Trophoblast cell (in vitro differentiated cells and primary cell): ENCODE results near the gene CSNK2B.
A peak's percentile ranks its signal among the peaks of the same experiment; 100 is the strongest.

Experiments
- DNase-seq, 2 donors: peaks; one replicate each; pipeline ENCODE4 v3.0.0-alpha.2; 2016
- H2AFZ ChIP-seq: 2 replicates; pipeline ENCODE4 v1.6.1; 2013; ENCODE audit warnings: low read length, moderate library complexity, mild to moderate bottlenecking; ENCODE audit not compliant: insufficient read depth, poor library complexity
- H2AK5ac ChIP-seq: 2 replicates; pipeline ENCODE4 v1.6.1; 2013; ENCODE audit warnings: mild to moderate bottlenecking, low read length
- H2BK120ac ChIP-seq: 2 replicates; pipeline ENCODE4 v1.6.1; 2013; ENCODE audit warnings: low read length, mild to moderate bottlenecking, moderate library complexity; ENCODE audit not compliant: insufficient read depth, poor library complexity
- H2BK12ac ChIP-seq: 2 replicates; pipeline ENCODE4 v1.6.1; 2013; ENCODE audit warnings: mild to moderate bottlenecking, low read length, moderate library complexity
- H2BK5ac ChIP-seq: 2 replicates; pipeline ENCODE4 v1.6.1; 2013; ENCODE audit warnings: low read length, low read depth, moderate library complexity, mild to moderate bottlenecking; ENCODE audit not compliant: poor library complexity
- H3K14ac ChIP-seq: 2 replicates; pipeline ENCODE4 v1.6.1; 2013; ENCODE audit warnings: mild to moderate bottlenecking, low read length
- H3K18ac ChIP-seq: 2 replicates; pipeline ENCODE4 v1.6.1; 2013; ENCODE audit warnings: mild to moderate bottlenecking, low read length
- H3K23ac ChIP-seq: 2 replicates; pipeline ENCODE4 v1.6.1; 2013; ENCODE audit warnings: low read length
- H3K27ac ChIP-seq: 2 replicates; pipeline ENCODE4 v1.5.1; 2013; ENCODE audit warnings: low read depth, mild to moderate bottlenecking, inconsistent platforms, low read length, moderate library complexity
- H3K27me3 ChIP-seq: 2 replicates; pipeline ENCODE4 v1.6.1; 2013; ENCODE audit warnings: inconsistent platforms, mild to moderate bottlenecking, low read length, moderate library complexity; ENCODE audit not compliant: insufficient read depth
- H3K36me3 ChIP-seq, 2 experiments: 1 replicate in 1 of 2; 2 replicates in 1 of 2; pipeline ENCODE4 v1.6.1; 2013; ENCODE audit warnings: low read length in 2 of 2, mild to moderate bottlenecking in 2 of 2, moderate library complexity in 1 of 2; ENCODE audit not compliant: insufficient read depth in 2 of 2, control insufficient read depth in 1 of 2
- H3K4ac ChIP-seq: 2 replicates; pipeline ENCODE4 v1.6.1; 2013; ENCODE audit warnings: low read depth, mild to moderate bottlenecking, low read length, moderate library complexity
- H3K4me1 ChIP-seq, 2 experiments: 1 replicate in 1 of 2; 2 replicates in 1 of 2; pipeline ENCODE4 v1.6.1; 2013; ENCODE audit warnings: low read length in 2 of 2, mild to moderate bottlenecking in 2 of 2, moderate library complexity in 1 of 2; ENCODE audit not compliant: insufficient read depth in 2 of 2, control insufficient read depth in 1 of 2
- H3K4me2 ChIP-seq: 2 replicates; pipeline ENCODE4 v1.6.1; 2013; ENCODE audit warnings: inconsistent platforms, mild to moderate bottlenecking, low read length, moderate library complexity
- H3K4me3 ChIP-seq: 2 replicates; pipeline ENCODE4 v1.5.1; 2013; ENCODE audit warnings: mild to moderate bottlenecking, low read depth, low read length, inconsistent platforms
- H3K79me1 ChIP-seq: one replicate; pipeline ENCODE4 v1.6.1; 2013; ENCODE audit warnings: low read length
- H3K79me2 ChIP-seq: 2 replicates; pipeline ENCODE4 v1.6.1; 2013; ENCODE audit warnings: low read length, mild to moderate bottlenecking; ENCODE audit not compliant: control insufficient read depth, insufficient read depth, poor library complexity
- H3K9ac ChIP-seq: 2 replicates; pipeline ENCODE4 v1.6.1; 2013; ENCODE audit warnings: mild to moderate bottlenecking, low read length
- H3K9me3 ChIP-seq: 2 replicates; pipeline ENCODE4 v1.6.1; 2013; ENCODE audit warnings: low read depth, mild to moderate bottlenecking, control low read depth, inconsistent platforms, low read length; ENCODE audit not compliant: insufficient read depth
- H4K12ac ChIP-seq: 2 replicates; pipeline ENCODE4 v1.6.1; 2013; ENCODE audit warnings: low read depth, mild to moderate bottlenecking, low read length, moderate library complexity
- H4K8ac ChIP-seq: 2 replicates; pipeline ENCODE4 v1.6.1; 2013; ENCODE audit warnings: low read depth, mild to moderate bottlenecking, low read length, moderate library complexity
- H4K91ac ChIP-seq: one replicate; pipeline ENCODE4 v1.6.1; 2013; ENCODE audit warnings: low read depth, mild to moderate bottlenecking, low read length, moderate library complexity
- WGBS: extraction: QIAGEN DNeasy Blood & Tissue Kit; methylation state at CpG from one replicate; pipeline ENCODE4 v1.1.7; 2013; ENCODE audit warnings: missing lambda C conversion rate; ENCODE audit not compliant: insufficient read length, insufficient coverage; ENCODE audit errors: extremely low coverage; 5-methylcytosine and 5-hydroxymethylcytosine counted together

CSNK2B gene

DNA sequence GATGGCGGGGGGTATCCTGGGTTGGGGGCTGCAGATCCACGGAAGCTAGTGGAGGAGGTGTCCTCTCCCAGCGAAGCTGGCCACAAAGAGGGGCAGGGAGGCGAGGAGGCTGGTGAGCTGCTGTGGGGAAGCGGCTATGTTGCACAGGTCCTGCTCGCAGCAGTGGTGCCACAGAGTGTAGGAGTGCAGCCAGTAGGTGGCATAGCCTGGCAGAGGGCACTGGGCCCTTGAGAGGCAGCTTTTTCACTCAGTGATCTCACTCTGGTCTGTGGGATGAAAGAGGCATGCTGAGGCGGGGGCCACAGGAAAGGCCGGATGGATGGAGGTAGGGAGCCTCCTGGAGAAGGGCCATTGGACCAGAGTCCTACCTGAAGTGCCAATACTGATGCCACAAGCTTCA, 46.4 kb downstream of the CSNK2B start:
- Histone ChIP-seq H3K36me3 (no peaks in the 10 kb centered on the region), H4K91ac (no peak overlapping the region), H3K4me2 (no peak overlapping the region), H3K27me3 (no peaks in the 10 kb centered on the region), H3K14ac (no peak overlapping the region), H4K8ac (no peak overlapping the region), H2AK5ac (peak overlapping the region; percentile 29), H3K4me1 (peaks cover 7 to 11% of the 10 kb centered on the region in 2 experiments), H2BK12ac (no peak overlapping the region), H3K4ac (no peak overlapping the region), H3K27ac (no peak overlapping the region), H3K79me2 (no peaks in the 10 kb centered on the region), H2AFZ (no peak overlapping the region), H2BK5ac (no peak overlapping the region), H3K9me3 (peaks cover 2% of the 10 kb centered on the region), H3K9ac (no peak overlapping the region), H3K18ac (no peak overlapping the region), H3K23ac (no peak overlapping the region), H3K79me1 (peaks cover 2% of the 10 kb centered on the region), H3K4me3 (no peak overlapping the region), H2BK120ac (no peak overlapping the region), H4K12ac (no peak overlapping the region)
- no peak for DNase-seq
- no CpG with 5 or more reads among the region's 8 CpGs for WGBS

GRCh38 chr6:31713465-31713864, 47.6 kb downstream of the CSNK2B start:
- no peak overlapping the region for H3K4me3 ChIP-seq
- H2BK5ac ChIP-seq = no peak overlapping the region
- no peak overlapping the region for H3K4me2 ChIP-seq
- no peaks in the 10 kb centered on the region for H3K79me2 ChIP-seq
- no peak overlapping the region for H3K18ac ChIP-seq
- no peak overlapping the region for H4K12ac ChIP-seq
- H3K9me3 ChIP-seq = no peaks in the 10 kb centered on the region
- no peak overlapping the region for H3K23ac ChIP-seq
- H3K4ac ChIP-seq = no peak overlapping the region
- no peak overlapping the region for H2BK12ac ChIP-seq
- peaks cover 5% of the 10 kb centered on the region for H3K79me1 ChIP-seq
- no peak overlapping the region for H3K27ac ChIP-seq
- H4K91ac ChIP-seq = peak overlapping the region; percentile 70
- H3K14ac ChIP-seq = no peak overlapping the region
- peaks cover 17 to 20% of the 10 kb centered on the region in 2 experiments for H3K4me1 ChIP-seq
- no peaks in the 10 kb centered on the region for H3K36me3 ChIP-seq
- no peak overlapping the region for H3K9ac ChIP-seq
- peak overlapping the region; percentile 52 for H2BK120ac ChIP-seq
- H3K27me3 ChIP-seq = no peaks in the 10 kb centered on the region
- peak overlapping the region; percentile 84 for H2AFZ ChIP-seq
- H4K8ac ChIP-seq = peak overlapping the region; percentile 70
- DNase-seq = no peak
- H2AK5ac ChIP-seq = no peak overlapping the region
- no CpG with 5 or more reads among the region's 4 CpGs for WGBS

DNA sequence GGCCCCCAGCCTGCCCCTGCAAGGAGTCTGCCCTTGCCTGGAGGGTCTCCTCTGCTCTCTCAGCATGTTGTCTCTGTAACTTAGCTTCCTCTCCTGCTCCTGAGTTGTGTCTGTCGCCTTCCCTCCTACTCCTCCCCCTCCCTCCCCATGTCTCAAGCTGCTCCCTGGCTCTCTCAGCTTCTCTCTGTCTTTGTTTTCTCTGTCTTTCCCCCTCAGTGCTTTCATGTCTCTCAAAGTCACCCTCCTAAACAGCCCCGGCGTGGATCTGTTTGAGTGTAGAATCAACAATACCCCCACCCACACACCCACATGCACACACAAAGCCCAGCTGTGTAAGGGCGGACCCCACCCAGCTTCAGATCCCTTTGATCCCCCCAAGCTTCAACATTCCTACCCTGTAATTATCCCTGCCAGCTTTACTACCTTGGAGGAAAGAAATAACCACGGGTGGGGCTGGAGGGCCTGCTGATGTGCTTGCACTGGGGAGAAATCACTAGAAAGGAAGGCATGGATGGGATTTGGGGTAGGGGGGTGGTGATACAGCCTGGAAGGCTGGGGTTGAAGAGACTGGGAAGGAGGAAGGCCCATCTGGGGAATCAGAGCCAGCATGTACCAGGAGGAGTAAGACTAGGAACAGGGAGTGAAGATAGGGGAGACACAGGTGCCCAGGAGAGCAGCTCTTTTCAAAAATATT, 48.3 kb downstream of the CSNK2B start:
- Histone ChIP-seq H2BK5ac (no peak overlapping the region), H4K8ac (peak overlapping the region; percentile 70), H2BK12ac (peak overlapping the region; percentile 3), H2BK120ac (peak overlapping the region; percentile 52), H3K36me3 (no peaks in the 10 kb centered on the region), H3K9ac (no peak overlapping the region), H3K27ac (no peak overlapping the region), H3K18ac (peak overlapping the region; percentile 46), H3K27me3 (no peaks in the 10 kb centered on the region), H3K4me1 (peaks cover 24 to 27% of the 10 kb centered on the region in 2 experiments), H4K91ac (peak overlapping the region; percentile 70), H3K9me3 (no peaks in the 10 kb centered on the region), H3K4me2 (no peak overlapping the region), H3K79me1 (peaks cover 5% of the 10 kb centered on the region), H2AFZ (peak overlapping the region; percentile 84), H3K4ac (no peak overlapping the region), H4K12ac (peak overlapping the region; percentile 63), H3K4me3 (no peak overlapping the region), H3K14ac (peak overlapping the region; percentile 21), H3K79me2 (no peaks in the 10 kb centered on the region), H2AK5ac (peak overlapping the region; percentile 15), H3K23ac (no peak overlapping the region)
- DNase-seq = no peak
- no CpG with 5 or more reads among the region's 5 CpGs for WGBS

DNA sequence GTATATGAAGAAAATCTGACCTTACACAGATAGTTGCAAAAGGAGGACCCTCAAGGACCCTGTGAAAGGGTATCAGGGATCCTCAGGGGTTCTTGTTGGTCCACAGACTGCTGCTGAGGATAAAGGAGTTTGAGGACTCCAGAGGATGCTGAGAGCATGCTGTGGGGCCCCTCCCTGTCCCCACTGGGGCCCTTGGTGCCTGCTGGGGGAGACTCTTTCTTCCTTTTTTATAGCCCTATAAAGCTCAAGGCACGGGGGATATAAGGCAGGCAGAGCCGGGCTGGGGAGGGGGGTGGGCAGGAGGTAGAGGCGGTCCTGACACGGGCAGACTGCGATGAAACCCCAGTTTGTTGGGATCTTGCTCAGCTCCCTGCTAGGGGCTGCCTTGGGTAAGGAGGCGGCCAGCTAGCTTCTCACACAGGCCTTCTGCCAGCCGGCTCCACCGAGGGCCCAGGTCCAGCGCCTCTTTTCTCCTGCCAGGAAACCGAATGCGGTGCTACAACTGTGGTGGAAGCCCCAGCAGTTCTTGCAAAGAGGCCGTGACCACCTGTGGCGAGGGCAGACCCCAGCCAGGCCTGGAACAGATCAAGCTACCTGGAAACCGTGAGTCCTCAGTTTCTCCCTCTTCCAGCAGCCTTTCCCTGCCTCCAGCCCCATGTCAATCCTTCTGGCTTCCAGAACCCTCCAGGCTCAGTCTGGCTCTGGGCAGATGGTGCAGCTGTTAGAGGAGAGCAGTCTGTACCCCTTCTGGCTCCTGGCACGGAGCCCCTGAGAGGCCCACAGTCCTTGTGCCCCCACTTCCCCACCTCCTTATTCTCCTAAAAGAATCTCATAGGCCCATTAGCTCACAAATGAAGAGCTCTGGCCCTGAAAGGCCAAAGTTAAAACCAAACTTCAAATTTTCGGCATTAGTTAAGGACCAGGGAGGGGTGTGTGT, 49.4 kb downstream of the CSNK2B start, which contains the start of gene LY6G6D:
Gene LY6G6D, plus strand, starts transcription at position 327 of the 937 bp plus-strand sequence. Its CDS starts 8 bp downstream, at position 335.
- H3K18ac ChIP-seq = no peak within 1 kb of the TSS
- H3K23ac ChIP-seq = no peak within 1 kb of the TSS
- no peaks in the 10 kb centered on the region for H3K9me3 ChIP-seq
- H2BK120ac ChIP-seq = peak within 1 kb of the TSS; percentile 11
- H3K27ac ChIP-seq = no peak within 1 kb of the TSS
- H2BK5ac ChIP-seq = no peak within 1 kb of the TSS
- peak within 1 kb of the TSS; percentile 84 for H2AFZ ChIP-seq
- no peaks in the 10 kb centered on the region for H3K79me2 ChIP-seq
- no peak within 1 kb of the TSS for H3K4ac ChIP-seq
- peak within 1 kb of the TSS; percentile 44 for H3K9ac ChIP-seq
- H2BK12ac ChIP-seq = peak within 1 kb of the TSS; percentile 3
- peak within 1 kb of the TSS; percentile 70 for H4K91ac ChIP-seq
- no peaks in the 10 kb centered on the region for H3K27me3 ChIP-seq
- peaks cover 27 to 29% of the 10 kb centered on the region in 2 experiments for H3K4me1 ChIP-seq
- H3K4me2 ChIP-seq = no peak within 1 kb of the TSS
- H3K36me3 ChIP-seq = no peaks in the 10 kb centered on the region
- peak within 1 kb of the TSS; percentile 15 for H2AK5ac ChIP-seq
- H4K12ac ChIP-seq = peak within 1 kb of the TSS; percentile 12
- H3K4me3 ChIP-seq = no peak within 1 kb of the TSS
- H3K14ac ChIP-seq = no peak within 1 kb of the TSS
- peaks cover 5% of the 10 kb centered on the region for H3K79me1 ChIP-seq
- no peak for DNase-seq
- WGBS = no CpG with 5 or more reads among the region's 16 CpGs
- H4K8ac ChIP-seq = peak within 1 kb of the TSS; percentile 70
